Bronchial epithelial cell (primary cell): ENCODE measurements around the gene PPP2R1B. TPM values are rescaled to one million over a fixed set of nuclear protein-coding genes. Genes with fewer than 3 reads are reported as not detected.
"Not testable (repeated sequence)": the region's sequence is repeated elsewhere in the genome, so short reads cannot be mapped to it uniquely, and the experiment has no call there.

Source experiments
- DNase-seq: peaks from one replicate; pipeline ENCODE4 v3.0.0-alpha.2; 2010; ENCODE audit warnings: low read depth
- FAIRE-seq: peaks from 2 replicates; lab custom pipeline; 2011; peaks lifted over from hg19 to GRCh38; lab: Jason Lieb, UNC
- H3K27me3 ChIP-seq: 2 replicates; pipeline ENCODE4 v1.5.1; 2011; ENCODE audit warnings: low read length; ENCODE audit not compliant: control insufficient read depth, insufficient read depth
- H3K36me3 ChIP-seq: 2 replicates; pipeline ENCODE4 v1.5.1; 2011; ENCODE audit warnings: low read length; ENCODE audit not compliant: control insufficient read depth, insufficient read depth
- H3K4me3 ChIP-seq: 2 replicates; pipeline ENCODE4 v1.5.1; 2011; ENCODE audit warnings: mild to moderate bottlenecking, low read depth, low read length, control low read depth
- CTCF ChIP-seq: IDR thresholded peaks from 2 replicates; pipeline ENCODE4 v1.5.1; 2011; ENCODE audit warnings: mild to moderate bottlenecking, moderate library complexity, low read length, control low read depth, inconsistent platforms; ENCODE audit not compliant: insufficient read depth, severe bottlenecking
- total RNA-seq: library from RNA; depleted of rRNA; stranded (reverse); fragments of >200 nt; gene quantifications from 2 replicates; pipeline ENCODE4 v1.2.1, GENCODE V29; 2014

The PPP2R1B gene
- total RNA-seq, 1 donor from 2014 or later: 26.1 TPM

GRCh38 chr11:111720801-111721494, 45.2 kb downstream of the PPP2R1B start:
- TF ChIP-seq CTCF: no peak
- DNase-seq (no peak), FAIRE-seq (no peak)
- Histone ChIP-seq H3K27me3 (no peaks in the 10 kb centered on the region), H3K36me3 (peaks cover 31% of the 10 kb centered on the region), H3K4me3 (no peak overlapping the region)

GRCh38 chr11:111719379-111719778, 46.8 kb downstream of the PPP2R1B start:
- DNase-seq: peak; percentile 45
- H3K4me3 ChIP-seq: no peak overlapping the region
- FAIRE-seq: no peak
- H3K36me3 ChIP-seq: peaks cover 28% of the 10 kb centered on the region
- TF ChIP-seq CTCF: no peak
- no peaks in the 10 kb centered on the region for H3K27me3 ChIP-seq

- H3K27me3 ChIP-seq: no peaks in the 10 kb centered on the region
- no peak for TF ChIP-seq CTCF
- no peak for DNase-seq
- no peak for FAIRE-seq
- H3K4me3 ChIP-seq: no peak overlapping the region
- H3K36me3 ChIP-seq: peaks cover 24% of the 10 kb centered on the region
These were observed 47.3 kb downstream of the PPP2R1B start for GRCh38 chr11:111718859-111719258.

GRCh38 chr11:111718436-111718835, 47.8 kb downstream of the PPP2R1B start:
- no peak overlapping the region for H3K4me3 ChIP-seq
- FAIRE-seq: no peak
- H3K36me3 ChIP-seq: peaks cover 21% of the 10 kb centered on the region
- no peaks in the 10 kb centered on the region for H3K27me3 ChIP-seq
- TF ChIP-seq CTCF: no peak
- DNase-seq: peak; percentile 86

- peaks cover 20% of the 10 kb centered on the region for H3K36me3 ChIP-seq
- DNase-seq, FAIRE-seq, H3K27me3 ChIP-seq, H3K4me3 ChIP-seq: not testable (repeated sequence)
These were observed 48.5 kb downstream of the PPP2R1B start for GRCh38 chr11:111717660-111718059.

- DNase-seq (no peak), FAIRE-seq (no peak)
- Histone ChIP-seq H3K4me3 (no peak overlapping the region), H3K27me3 (no peaks in the 10 kb centered on the region), H3K36me3 (peaks cover 7% of the 10 kb centered on the region)
- no peak for TF ChIP-seq CTCF
These were observed 50.9 kb downstream of the PPP2R1B start for GRCh38 chr11:111715142-111715816.
